HG03066 (cell line): ENCODE measurements around the gene ZNF778.

ENCODE experiments used
- ATAC-seq: cut with Tn5 transposase; IDR thresholded peaks from one replicate; pipeline ENCODE4 v1.9.1; 2021; ENCODE audit warnings: low read depth; ENCODE audit not compliant: unreplicated experiment

Gene ZNF778

DNA sequence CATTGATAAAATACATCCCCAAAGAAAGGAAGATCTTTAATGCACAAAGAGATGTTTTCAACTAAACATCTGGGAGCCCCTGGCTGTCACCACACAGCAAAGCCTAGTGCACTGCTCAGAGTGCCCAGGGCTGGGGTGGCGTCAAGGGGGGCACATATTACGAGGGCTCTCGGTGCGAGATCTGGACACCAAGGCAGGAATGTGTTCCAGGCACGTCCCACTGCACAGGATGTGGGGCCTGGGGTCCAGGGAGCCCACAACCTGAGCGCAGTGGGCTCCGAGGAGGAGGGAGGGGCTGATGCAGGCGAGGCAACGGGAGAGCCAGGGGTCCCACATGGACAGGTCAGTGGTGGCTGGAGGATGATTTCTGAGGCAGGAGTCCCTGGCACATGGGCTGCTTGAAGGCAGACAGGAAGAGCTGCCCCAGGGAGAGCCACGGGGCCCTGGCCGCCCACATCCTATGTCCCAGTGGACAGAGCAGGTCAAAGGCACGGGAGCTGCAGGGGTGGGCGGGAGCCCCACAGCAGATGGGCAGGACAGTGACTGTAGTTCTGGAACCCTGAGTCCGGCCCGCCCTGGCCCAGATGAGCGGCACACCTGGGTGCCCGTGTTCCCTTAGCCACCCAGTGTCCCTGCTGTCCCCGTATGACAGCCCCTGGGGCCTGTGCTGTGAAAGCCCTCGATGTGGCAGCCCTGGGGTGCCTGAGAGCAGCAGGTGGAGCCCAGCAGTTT is 56.4 kb downstream of the ZNF778 start:
- no peak for ATAC-seq

DNA sequence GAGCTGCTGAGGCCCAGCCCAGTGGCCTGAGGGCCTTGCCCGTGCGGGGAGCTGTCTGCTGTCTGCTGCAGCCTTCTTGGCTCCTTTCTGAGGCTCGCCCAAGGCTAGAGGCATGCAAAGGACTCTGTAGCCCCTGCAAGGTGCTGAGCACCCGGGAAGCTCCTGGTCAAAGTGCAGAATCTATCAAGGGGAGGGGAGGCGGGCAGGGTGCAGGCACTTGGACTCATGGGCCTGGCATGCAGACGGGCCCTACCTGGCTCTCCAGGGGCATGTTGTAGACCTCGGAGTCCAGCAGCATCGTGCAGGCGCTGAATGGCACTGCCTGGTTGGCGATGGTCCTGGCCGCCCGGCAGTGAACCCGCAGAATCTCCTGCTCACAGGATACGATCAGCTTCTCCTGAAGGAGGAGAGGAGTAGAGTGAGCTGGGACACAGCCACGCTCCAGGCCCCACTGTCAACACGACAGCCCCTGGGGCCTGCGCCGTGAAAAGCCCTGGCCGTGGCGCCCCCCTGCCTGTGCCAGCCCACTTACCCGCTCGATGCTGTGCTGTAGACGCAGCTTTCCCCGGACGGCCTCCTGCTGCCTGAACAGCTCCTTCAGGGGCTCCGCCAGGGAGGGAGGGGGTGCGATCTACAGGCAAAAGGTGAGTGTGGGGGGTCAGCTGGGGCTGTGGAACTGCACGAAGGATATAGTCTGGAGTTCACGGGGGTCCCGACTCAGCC is 57.2 kb downstream of the ZNF778 start:
- no peak for ATAC-seq

DNA sequence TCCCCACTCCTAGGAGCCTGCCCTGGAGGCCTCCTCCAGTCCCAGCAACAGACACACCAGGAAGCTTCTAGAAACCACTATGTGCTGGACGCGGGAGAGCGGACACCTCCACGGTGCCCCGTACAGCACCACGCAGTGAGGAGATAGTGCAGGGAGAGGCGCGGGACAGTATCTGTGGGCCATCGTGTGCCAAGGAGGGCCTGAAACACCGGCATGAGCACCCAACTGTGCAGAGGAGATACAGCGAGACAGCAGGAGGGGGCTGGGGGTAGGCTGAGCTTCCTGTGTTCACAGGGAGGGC is 57.7 kb downstream of the ZNF778 start:
- no peak for ATAC-seq

DNA sequence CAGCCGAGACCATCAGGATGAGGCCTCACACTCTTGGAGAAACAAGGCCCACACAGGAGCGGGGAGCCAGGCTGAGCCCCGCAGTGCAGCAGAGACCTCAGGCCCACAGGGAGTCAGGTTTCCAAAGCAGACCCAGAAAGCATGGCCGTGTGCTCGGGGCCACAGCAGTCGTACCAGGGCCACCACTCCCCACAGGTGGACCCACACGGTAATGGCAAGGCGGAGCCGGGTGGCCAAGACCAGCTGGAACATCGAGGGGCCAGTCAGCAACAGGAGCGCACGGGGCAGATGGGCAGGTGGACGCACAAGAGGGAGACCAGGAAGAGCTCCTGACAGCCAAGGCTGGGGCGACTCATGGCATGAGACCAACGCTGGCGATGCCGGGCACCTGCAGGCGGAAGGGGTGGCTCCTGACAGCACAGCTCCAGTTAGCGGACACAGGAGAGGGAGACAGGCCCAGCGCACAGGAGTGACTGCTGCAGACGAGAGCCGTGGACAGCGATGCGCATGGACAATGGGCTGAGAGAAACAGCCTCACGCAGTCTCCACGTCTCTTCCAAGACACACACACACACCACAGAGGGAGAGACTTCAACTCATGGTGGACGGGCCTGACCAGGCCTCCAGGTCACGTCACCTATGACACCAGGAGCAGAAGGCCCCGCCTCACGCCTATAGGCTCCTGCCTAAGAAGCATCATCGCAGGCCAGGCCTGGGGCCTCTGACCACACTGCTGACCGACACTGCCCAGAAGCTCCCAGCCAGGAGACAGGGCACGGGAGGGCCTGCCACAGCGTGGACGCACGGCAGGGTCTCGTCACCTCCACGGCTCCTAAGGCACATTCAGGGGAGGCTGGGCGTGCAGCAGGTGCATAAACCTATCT is 58.6 kb downstream of the ZNF778 start:
- ATAC-seq, result no peak

DNA sequence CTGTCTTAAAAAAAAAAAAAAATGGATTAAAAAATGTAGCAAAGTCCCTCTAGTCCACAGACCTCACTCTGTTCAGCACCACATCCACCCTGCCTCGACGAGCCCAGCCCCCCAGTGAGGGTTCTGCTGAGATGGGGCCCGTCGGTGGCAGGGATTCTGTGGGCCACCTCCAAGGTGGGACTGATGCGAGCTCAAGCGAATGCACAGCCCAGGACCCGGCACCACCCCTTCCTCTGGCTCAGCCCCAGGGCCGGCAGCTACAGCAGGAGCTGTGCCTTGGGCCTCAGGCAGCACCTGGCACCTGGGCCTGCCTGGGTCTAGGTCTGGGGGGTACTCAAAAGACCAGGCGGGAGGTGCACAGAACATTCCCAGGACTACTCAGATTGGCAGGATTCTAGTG is 59.5 kb downstream of the ZNF778 start:
- no peak for ATAC-seq

DNA sequence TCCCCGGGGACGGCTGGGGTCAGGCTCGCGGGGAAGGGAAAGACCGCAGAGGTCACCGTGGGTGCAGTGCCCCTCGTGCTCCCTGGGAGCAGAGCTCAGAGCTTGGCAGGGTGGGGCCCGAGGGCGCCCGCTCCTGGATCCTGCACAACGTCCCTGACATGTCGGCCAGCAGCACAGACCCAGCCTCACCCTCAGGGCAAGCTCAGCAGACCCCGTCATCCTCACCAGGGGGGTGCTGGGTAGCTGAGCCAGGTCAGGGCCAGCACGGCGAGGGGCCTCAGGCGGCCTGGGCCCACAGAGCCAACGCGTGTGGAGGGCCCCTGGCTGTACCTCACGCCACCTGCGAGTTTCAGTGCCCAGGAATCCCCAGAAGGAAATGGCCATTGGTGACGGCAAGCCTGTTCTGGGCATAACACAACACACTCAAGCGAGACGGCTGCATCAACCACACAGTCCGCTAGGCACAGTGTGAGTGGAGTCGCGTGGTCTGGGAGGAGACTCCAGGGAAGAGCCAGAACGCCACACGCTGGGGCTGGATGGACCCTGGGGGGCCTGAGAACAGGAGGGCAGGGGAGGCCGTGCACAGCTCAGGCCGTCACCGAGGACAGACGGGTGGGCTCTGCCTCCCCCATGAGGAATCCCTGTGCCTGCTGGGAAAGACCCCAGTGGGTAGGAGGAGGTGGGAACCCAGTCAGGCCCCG is 60.3 kb downstream of the ZNF778 start:
- no peak for ATAC-seq

DNA sequence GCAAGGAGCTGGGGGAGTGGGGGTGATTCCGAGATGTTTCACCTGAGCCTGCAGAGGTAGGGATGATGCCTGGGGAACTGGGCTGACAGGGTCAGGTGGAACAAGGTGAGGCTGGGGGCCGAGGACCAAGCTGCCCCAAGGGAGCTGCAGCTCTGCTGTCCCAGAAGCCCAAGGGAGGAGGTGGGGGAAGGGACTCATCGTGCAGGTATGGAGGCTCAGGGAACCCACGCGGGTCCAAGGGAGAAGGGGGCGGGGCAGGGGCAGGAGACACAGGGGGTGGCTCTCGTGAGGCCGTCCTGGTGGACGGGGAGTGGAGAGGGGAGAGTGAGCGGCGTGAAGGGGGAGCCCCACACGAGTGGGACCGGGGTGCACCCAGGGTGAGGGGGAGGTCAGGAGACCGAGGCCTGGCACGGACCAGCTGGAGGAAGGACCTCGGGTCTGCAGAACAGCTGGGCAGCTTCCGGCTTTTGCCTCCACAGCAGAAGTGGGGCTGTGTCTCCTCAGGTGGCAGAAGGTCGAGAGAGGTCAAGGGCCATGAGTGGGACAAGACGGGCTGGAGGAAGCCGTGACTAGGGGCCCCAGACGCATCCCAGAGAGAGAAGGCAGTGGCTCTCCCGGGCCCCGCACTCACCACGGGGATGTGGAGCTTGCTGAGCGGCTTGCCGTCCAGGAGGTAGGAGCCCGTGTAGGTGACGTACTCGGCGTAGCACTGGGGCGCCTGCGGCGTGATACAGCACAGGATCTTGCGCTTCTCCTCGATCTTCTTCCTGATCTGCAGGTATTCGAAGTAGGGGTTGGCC is 61.1 kb downstream of the ZNF778 start:
- no peak for ATAC-seq

DNA sequence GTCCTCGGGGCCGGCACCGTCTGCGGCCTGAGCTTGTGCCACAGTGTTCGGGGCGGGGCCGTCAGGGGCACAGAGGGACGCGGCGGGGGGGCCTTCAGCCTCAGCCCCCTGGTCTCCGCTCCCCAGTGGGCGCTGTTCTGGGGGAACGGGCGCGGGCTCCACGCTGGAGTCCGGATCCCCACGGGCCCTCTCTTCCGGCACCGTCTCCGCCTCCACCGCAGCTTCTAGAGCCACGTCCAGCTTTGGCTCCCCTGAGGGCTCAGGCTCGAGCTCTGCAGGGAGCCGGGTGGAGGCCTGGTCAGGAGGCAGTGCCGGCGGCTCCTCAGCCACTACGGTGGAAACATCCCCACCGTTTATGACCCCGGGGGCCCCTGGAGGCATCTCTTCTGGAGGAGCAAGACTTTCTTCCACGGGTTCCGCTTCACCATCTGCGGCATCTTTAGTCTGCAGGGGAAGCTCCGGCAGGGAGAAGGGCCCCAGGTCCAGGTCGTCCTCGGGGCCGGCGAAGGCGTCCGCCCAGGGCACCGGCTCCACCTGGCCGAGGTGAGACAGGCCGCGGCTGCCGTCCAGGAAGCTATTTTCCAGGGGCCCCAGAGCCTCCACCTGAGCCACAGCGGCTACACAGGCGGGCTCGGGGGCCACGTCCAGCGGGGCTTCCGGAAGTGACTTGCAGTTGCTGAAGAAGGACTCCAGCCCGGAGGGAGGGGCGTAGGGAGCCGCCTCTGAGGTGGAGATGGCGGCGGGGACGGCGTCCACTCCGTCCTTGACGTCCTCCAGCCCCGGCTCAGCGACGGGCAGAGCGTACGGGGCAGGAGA is 62.4 kb downstream of the ZNF778 start:
- no peak for ATAC-seq

DNA sequence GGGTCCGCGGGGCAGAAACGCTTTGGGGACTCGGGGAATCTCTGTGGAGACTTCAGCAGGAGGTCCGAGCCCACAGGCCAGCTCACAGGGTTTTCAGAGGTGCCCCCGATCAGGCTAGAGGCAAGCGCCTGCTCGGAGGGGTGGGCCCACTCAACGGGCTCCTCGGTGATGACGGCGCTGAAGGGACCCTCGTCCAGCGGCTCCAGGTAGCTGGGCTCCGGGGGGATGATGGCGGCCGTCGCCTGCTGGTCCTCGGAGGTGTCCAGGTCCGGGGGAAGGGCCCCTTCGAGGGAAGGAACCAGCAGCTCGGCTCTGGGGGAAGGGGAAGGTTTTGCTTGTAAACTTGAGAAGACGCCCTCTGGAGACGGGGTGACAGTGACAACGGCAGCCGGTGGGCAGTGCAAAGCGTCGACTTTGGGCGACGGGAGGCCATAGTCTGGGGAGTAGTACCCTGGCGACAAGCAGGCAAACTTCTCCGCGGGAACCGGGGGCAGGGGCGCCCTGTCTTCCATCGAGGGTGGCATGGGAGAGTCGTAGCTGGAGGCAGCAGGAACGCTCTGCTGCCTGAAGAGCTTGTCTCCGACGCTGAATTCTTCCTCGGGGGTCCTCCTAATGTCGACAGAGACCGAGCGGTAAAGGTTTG is 63.2 kb downstream of the ZNF778 start:
- ATAC-seq, result no peak

DNA sequence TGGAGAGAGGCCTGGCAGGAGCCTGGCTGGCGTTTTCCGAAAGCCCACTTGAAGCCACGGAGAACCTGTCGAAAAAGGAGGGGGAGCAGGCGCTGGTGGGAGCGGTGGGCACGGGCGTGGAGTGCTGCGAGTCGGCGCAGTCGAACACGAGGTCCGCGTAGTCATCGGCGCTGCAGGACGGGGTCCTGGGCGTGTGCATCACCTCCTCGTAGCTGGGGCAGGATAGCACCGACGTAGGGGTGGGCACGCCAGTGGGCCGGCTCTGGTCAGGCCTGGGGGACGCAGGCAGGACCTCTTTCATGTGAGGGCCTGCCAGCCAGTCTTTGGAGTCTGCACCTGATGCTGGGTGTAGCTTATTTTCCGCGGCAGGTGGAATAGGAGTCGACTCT is 63.7 kb downstream of the ZNF778 start:
- ATAC-seq, result no peak

DNA sequence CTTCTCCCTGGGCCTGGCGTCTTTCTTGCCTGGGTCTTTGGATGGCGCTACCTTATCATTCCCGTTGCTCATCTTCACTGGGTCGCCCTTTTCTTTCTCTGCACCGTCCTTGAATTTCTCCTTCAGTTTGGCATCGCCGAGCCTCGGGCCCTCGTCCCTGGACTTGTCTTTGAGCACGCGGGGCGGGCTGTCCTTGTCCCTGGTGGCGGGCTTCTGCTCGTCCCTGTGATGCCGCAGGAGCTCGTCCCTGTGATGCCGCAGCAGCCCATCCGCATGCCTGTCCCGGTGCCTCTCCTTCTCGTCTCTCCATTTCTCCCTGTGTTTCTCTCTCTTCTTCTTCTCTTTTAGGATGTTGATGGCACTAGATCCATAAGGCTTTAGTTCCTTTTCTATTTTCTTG is 64.3 kb downstream of the ZNF778 start:
- ATAC-seq, result no peak

DNA sequence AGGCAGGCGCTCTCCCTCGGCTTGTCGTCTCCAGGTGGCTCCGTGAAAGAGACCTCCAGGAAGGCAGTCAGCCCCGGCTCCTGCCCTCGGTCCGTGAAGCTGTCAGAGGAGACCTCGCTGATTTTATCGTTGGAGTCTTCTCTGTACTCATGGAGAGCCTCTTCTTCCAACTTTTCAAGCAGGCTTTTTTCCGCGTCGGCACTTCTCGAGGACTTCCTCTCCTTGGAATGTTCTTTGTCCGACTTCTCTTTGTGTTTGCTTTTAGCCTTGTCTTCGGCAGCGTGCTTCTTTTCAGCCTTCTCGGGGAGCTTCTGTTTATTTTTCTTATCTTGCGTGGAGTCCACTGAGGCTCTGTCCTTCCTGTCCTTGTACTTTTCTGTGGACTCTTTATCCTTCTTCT is 65.0 kb downstream of the ZNF778 start:
- no peak for ATAC-seq

DNA sequence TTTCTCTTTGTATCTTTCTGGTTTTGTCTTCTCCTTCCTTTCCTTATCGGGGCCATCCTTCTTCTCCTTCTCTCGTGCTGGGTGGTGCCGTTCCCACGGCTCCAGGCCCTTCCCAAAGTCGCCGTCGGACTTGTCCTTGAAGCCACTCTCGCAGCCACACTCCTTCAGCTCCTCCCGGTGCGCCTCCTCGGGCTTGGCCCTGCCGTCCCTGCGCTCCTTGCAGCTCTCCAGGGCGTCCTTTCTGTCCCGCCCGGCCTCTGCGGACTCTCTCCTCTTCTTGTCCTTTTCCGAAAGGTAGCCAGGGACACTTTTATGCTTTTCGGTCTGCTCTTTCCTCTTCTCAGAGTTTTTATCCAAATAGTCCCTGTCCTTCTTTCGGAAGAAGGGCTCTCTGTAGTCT is 65.9 kb downstream of the ZNF778 start:
- no peak for ATAC-seq

DNA sequence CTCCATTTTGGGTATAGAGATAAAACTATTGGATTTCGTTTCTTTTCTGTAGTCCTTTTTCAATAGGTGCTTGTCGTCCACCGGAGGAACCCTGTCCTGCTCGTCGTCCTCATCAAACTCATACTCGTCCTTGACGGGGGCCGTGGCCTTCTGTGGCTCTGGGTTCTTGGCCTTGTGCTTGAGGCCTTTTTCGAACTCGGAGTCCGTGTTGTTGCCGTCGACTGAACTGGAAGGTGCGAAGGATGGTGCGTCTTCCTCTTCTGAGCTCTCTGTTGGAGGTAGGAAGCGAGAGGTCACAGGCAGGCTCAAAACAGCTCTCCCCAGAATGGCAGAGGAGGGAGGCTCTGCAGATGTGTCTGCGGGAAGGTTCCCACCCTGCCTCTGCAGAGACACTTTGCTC is 67.9 kb downstream of the ZNF778 start:
- no peak for ATAC-seq

DNA sequence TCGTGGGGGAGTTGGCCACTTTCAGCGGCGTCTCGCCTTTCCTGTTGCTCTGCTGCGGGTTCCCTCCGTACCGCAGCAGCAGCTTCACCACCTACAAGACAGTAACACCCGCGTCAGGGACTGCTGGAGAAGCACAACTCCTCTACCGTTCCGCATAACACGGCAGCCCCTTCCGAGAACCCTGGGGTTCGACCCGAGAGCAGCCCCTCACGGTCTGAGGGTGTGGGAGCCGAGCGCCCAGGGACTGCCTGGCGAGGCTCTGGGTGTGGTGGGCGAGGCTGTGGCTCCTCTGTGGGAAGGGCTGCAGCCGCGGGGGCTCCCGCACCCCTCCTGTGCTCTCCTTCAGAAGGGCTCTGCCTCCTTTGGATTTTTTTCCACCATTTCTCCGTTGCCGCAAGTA is 68.6 kb downstream of the ZNF778 start:
- ATAC-seq, result no peak
